Naive thymus-derived CD4-positive, alpha-beta T cell (primary cell): ENCODE results near the gene MACF1. TPM values are rescaled to one million over a fixed set of nuclear protein-coding genes. Genes with fewer than 3 reads are reported as not detected.
A peak's percentile ranks its signal among the peaks of the same experiment; 100 is the strongest.

Experiments
- ATAC-seq: fragments of 150-1000 bp; cut with Tn5 transposase; 2 replicates; pipeline ENCODE4 v1.10.0; 2021; ENCODE audit warnings: mild to moderate bottlenecking, moderate library complexity
- CTCF ChIA-PET: fragments of 350-600 bp; sonication (Branson Sonifier 250); formaldehyde crosslinking; loops from one replicate; lab custom pipeline; 2021; ENCODE audit warnings: antibody characterized with exemption; lab: Charles Lee
- POLR2A ChIA-PET: fragments of 350-600 bp; sonication (Branson Sonifier 250); formaldehyde crosslinking; loops from one replicate; lab custom pipeline; 2021; ENCODE audit warnings: antibody characterized with exemption, inconsistent platforms; lab: Charles Lee
- DNase-seq, 9 donors: peaks; one replicate each; pipeline versions ENCODE4 v3.0.0 to v3.0.0-alpha.2; 2020 to 2022; ENCODE audit warnings: mixed read lengths in 1 of 9
- H3K27ac ChIP-seq: one replicate; pipeline ENCODE4 v1.7.0; 2013; ENCODE audit warnings: mild to moderate bottlenecking, low read depth, low read length, moderate library complexity
- H3K27me3 ChIP-seq, 2 donors: one replicate each; pipeline ENCODE4 v1.7.0; 2013; ENCODE audit warnings: low read length in 2 of 2, mild to moderate bottlenecking in 2 of 2, moderate library complexity in 2 of 2; ENCODE audit not compliant: control insufficient read depth in 2 of 2, insufficient read depth in 2 of 2
- H3K36me3 ChIP-seq, 3 experiments: 1 replicate in 2 of 3; 2 replicates in 1 of 3; pipeline ENCODE4 v1.7.0; 2013; ENCODE audit warnings: low read length in 3 of 3, mild to moderate bottlenecking in 3 of 3, moderate library complexity in 1 of 3; ENCODE audit not compliant: insufficient read depth in 3 of 3, control insufficient read depth in 2 of 3
- H3K4me1 ChIP-seq, 2 donors: one replicate each; pipeline ENCODE4 v1.7.0; 2013; ENCODE audit warnings: low read length in 2 of 2, mild to moderate bottlenecking in 2 of 2, moderate library complexity in 1 of 2; ENCODE audit not compliant: control insufficient read depth in 2 of 2, insufficient read depth in 2 of 2
- H3K4me3 ChIP-seq: 2 replicates; pipeline ENCODE4 v1.7.0; 2013; ENCODE audit warnings: mild to moderate bottlenecking, low read length
- H3K9me3 ChIP-seq, 3 experiments: 1 replicate in 2 of 3; 2 replicates in 1 of 3; pipeline ENCODE4 v1.7.0; 2013; ENCODE audit warnings: low read length in 3 of 3; ENCODE audit not compliant: control insufficient read depth in 2 of 3
- H3K27ac Mint-ChIP-seq, 9 donors: one replicate each; pipeline ENCODE4 v1.8.0; 2020 to 2022; ENCODE audit warnings: mixed read lengths in 9 of 9, mild to moderate bottlenecking in 8 of 9, moderate library complexity in 5 of 9, inconsistent platforms in 2 of 9
- H3K27me3 Mint-ChIP-seq, 5 donors: one replicate each; pipeline ENCODE4 v1.8.0; 2021 to 2022; ENCODE audit warnings: mixed read lengths in 5 of 5, mild to moderate bottlenecking in 1 of 5
- H3K36me3 Mint-ChIP-seq, 5 donors: one replicate each; pipeline ENCODE4 v1.8.0; 2020 to 2022; ENCODE audit warnings: mixed read lengths in 5 of 5, mild to moderate bottlenecking in 3 of 5, inconsistent platforms in 1 of 5
- H3K4me1 Mint-ChIP-seq, 7 donors: one replicate each; pipeline ENCODE4 v1.8.0; 2020 to 2022; ENCODE audit warnings: mixed read lengths in 7 of 7, mild to moderate bottlenecking in 3 of 7, inconsistent platforms in 1 of 7
- H3K4me3 Mint-ChIP-seq, 10 donors: one replicate each; pipeline ENCODE4 v1.8.0; 2020 to 2022; ENCODE audit warnings: mild to moderate bottlenecking in 10 of 10, mixed read lengths in 10 of 10, moderate library complexity in 6 of 10, inconsistent platforms in 2 of 10
- H3K9me3 Mint-ChIP-seq, 11 donors: one replicate each; pipeline ENCODE4 v1.8.0; 2020 to 2022; ENCODE audit warnings: mixed read lengths in 11 of 11, mild to moderate bottlenecking in 4 of 11, inconsistent platforms in 1 of 11, moderate library complexity in 1 of 11
- intact Hi-C, 2 donors: fragments of 100-400 bp; cut with micrococcal nuclease; formaldehyde crosslinking; loops; one replicate each; pipeline ENCODE4 v1.15.1; 2023
- polyA plus RNA-seq, 2 donors: library from polyadenylated mRNA; unstranded; fragments of 300-500 nt; fragmentation: Illumina TruSeq; gene quantifications; one replicate each; pipeline ENCODE4 v1.2.3, GENCODE V29; 2021
- total RNA-seq, 6 experiments: library from RNA in 5 of 6; stranded (reverse) in 5 of 6; gene quantifications; 1 replicate in 5 of 6; 2 replicates in 1 of 6; pipeline ENCODE4 v1.2.3 and lab custom pipeline; 2021 to 2026

Gene MACF1
- total and polyA plus RNA-seq, 7 experiments from 2014 or later, result 21.2 to 409 (median 288) TPM

GRCh38 chr1:39352881-39353280 lies 148.4 kb downstream of the MACF1 start:
- no peak for DNase-seq
- Histone ChIP-seq H3K4me3 (no peak overlapping the region), H3K9me3 (no peaks in the 10 kb centered on the region), H3K36me3 (peaks cover 35 to 98% (median 49%) of the 10 kb centered on the region in 3 experiments), H3K27ac (no peak overlapping the region), H3K4me1 (no peaks in the 10 kb centered on the region), H3K27me3 (no peaks in the 10 kb centered on the region)
- Mint-ChIP-seq H3K4me3 (no peak overlapping the region), H3K9me3 (no peaks in the 10 kb centered on the region), H3K27ac (peak overlapping the region in 2 of 9 donors; percentile 5 to 23), H3K27me3 (no peaks in the 10 kb centered on the region), H3K4me1 (peaks cover 0 to 4% (median 0%) of the 10 kb centered on the region in 7 donors), H3K36me3 (peaks cover 27 to 68% (median 41%) of the 10 kb centered on the region in 5 donors)
- ChIA-PET CTCF (no interaction called here), POLR2A (interaction anchor here (1.0 kb wide), 1 partner anchor 10 kb away, joined by 3 read pairs; no protein-coding TSS in a partner anchor)
- no peak for ATAC-seq
- intact Hi-C loops, result no loop called here

- Mint-ChIP-seq H3K4me3 (no peak overlapping the region), H3K27ac (no peak overlapping the region), H3K4me1 (peaks cover 0 to 4% (median 0%) of the 10 kb centered on the region in 7 donors), H3K9me3 (no peaks in the 10 kb centered on the region), H3K36me3 (peaks cover 26 to 70% (median 43%) of the 10 kb centered on the region in 5 donors), H3K27me3 (no peaks in the 10 kb centered on the region)
- ChIA-PET CTCF (no interaction called here), POLR2A (no interaction called here)
- Histone ChIP-seq H3K27ac (no peak overlapping the region), H3K4me1 (no peaks in the 10 kb centered on the region), H3K27me3 (no peaks in the 10 kb centered on the region), H3K4me3 (no peak overlapping the region), H3K36me3 (peaks cover 45 to 98% (median 54%) of the 10 kb centered on the region in 3 experiments), H3K9me3 (no peaks in the 10 kb centered on the region)
- no peak for DNase-seq
- intact Hi-C loops, result no loop called here
- no peak for ATAC-seq
Observed at GRCh38 chr1:39354572-39354971, 150.1 kb downstream of the MACF1 start.

GRCh38 chr1:39358491-39358890 lies 154.0 kb downstream of the MACF1 start:
- POLR2A ChIA-PET, result no interaction called here
- no peak overlapping the region for H3K27ac ChIP-seq
- no peaks in the 10 kb centered on the region for H3K4me1 ChIP-seq
- ATAC-seq (no peak), DNase-seq (no peak)
- CTCF ChIA-PET, result interaction anchor here (0.6 to 1.1 kb wide), 2 partner anchors 136 to 260 kb away, joined by 3 read pairs; no protein-coding TSS in a partner anchor
- Mint-ChIP-seq H3K36me3 (peaks cover 25 to 64% (median 42%) of the 10 kb centered on the region in 5 donors), H3K27ac (peak overlapping the region in 5 of 9 donors; percentile 9 to 45 (median 11)), H3K4me3 (no peak overlapping the region), H3K4me1 (peaks cover 0 to 7% (median 0%) of the 10 kb centered on the region in 7 donors), H3K27me3 (no peaks in the 10 kb centered on the region), H3K9me3 (no peaks in the 10 kb centered on the region)
- no peaks in the 10 kb centered on the region for H3K27me3 ChIP-seq
- peaks cover 21 to 89% (median 37%) of the 10 kb centered on the region in 3 experiments for H3K36me3 ChIP-seq
- intact Hi-C loops, result no loop called here
- no peaks in the 10 kb centered on the region for H3K9me3 ChIP-seq
- H3K4me3 ChIP-seq, result no peak overlapping the region

- no peaks in the 10 kb centered on the region for H3K27me3 ChIP-seq
- H3K36me3 Mint-ChIP-seq, result peaks cover 19 to 63% (median 36%) of the 10 kb centered on the region in 5 donors
- peaks cover 18 to 87% (median 31%) of the 10 kb centered on the region in 3 experiments for H3K36me3 ChIP-seq
- DNase-seq (no peak), ATAC-seq (no peak)
- no peak overlapping the region for H3K27ac ChIP-seq
- POLR2A ChIA-PET, result no interaction called here
- CTCF ChIA-PET, result interaction anchor here (0.6 to 1.1 kb wide), 3 partner anchors 9 to 261 kb away, joined by 3 read pairs; no protein-coding TSS in a partner anchor
- H3K4me3 ChIP-seq, result no peak overlapping the region
- no peak overlapping the region for H3K4me3 Mint-ChIP-seq
- no peaks in the 10 kb centered on the region for H3K27me3 Mint-ChIP-seq
- intact Hi-C loops, result no loop called here
- H3K4me1 Mint-ChIP-seq, result peaks cover 0 to 4% (median 0%) of the 10 kb centered on the region in 7 donors
- H3K27ac Mint-ChIP-seq, result peak overlapping the region in 4 of 9 donors; percentile 4 to 32 (median 15)
- no peaks in the 10 kb centered on the region for H3K4me1 ChIP-seq
- no peaks in the 10 kb centered on the region for H3K9me3 Mint-ChIP-seq
- H3K9me3 ChIP-seq, result no peaks in the 10 kb centered on the region
Observed at GRCh38 chr1:39359028-39359570, 154.6 kb downstream of the MACF1 start.

- no peak for DNase-seq
- intact Hi-C loops, result no loop called here
Observed at GRCh38 chr1:39360731-39361130, 156.2 kb downstream of the MACF1 start.

GRCh38 chr1:39361446-39361845 lies 157.0 kb downstream of the MACF1 start:
- no peak for DNase-seq
- peaks cover 19 to 61% (median 38%) of the 10 kb centered on the region in 5 donors for H3K36me3 Mint-ChIP-seq
- ChIA-PET POLR2A (interaction anchor here (0.6 kb wide), 1 partner anchor 73 kb away, joined by 3 read pairs; no protein-coding TSS in a partner anchor), CTCF (interaction anchor here (0.5 to 1.1 kb wide), 3 partner anchors 50 to 267 kb away, joined by 3 to 5 read pairs (median 4); no protein-coding TSS in a partner anchor)
- H3K4me1 ChIP-seq, result no peaks in the 10 kb centered on the region
- H3K27ac Mint-ChIP-seq, result peak overlapping the region in 5 of 9 donors; percentile 9 to 62 (median 16)
- peaks cover 12 to 65% (median 31%) of the 10 kb centered on the region in 3 experiments for H3K36me3 ChIP-seq
- intact Hi-C loops, result no loop called here
- H3K4me1 Mint-ChIP-seq, result peaks cover 0 to 4% (median 0%) of the 10 kb centered on the region in 7 donors
- H3K4me3 Mint-ChIP-seq, result no peak overlapping the region
- H3K9me3 Mint-ChIP-seq, result no peaks in the 10 kb centered on the region
- H3K27me3 ChIP-seq, result no peaks in the 10 kb centered on the region
- no peak overlapping the region for H3K27ac ChIP-seq
- no peak for ATAC-seq
- no peaks in the 10 kb centered on the region for H3K9me3 ChIP-seq
- H3K27me3 Mint-ChIP-seq, result no peaks in the 10 kb centered on the region
- H3K4me3 ChIP-seq, result no peak overlapping the region

More at GRCh38 chr1:39360731-39361130, 156.2 kb downstream of the MACF1 start:
- Histone ChIP-seq H3K27me3 (no peaks in the 10 kb centered on the region), H3K4me3 (no peak overlapping the region), H3K4me1 (no peaks in the 10 kb centered on the region), H3K27ac (no peak overlapping the region), H3K9me3 (no peaks in the 10 kb centered on the region), H3K36me3 (peaks cover 12 to 72% (median 31%) of the 10 kb centered on the region in 3 experiments)
- Mint-ChIP-seq H3K4me1 (peaks cover 0 to 4% (median 0%) of the 10 kb centered on the region in 7 donors), H3K36me3 (peaks cover 19 to 57% (median 36%) of the 10 kb centered on the region in 5 donors), H3K9me3 (no peaks in the 10 kb centered on the region), H3K27me3 (no peaks in the 10 kb centered on the region), H3K27ac (peak overlapping the region in 6 of 9 donors; percentile 9 to 66 (median 30)), H3K4me3 (no peak overlapping the region)
- peak; percentile 50 for ATAC-seq
- ChIA-PET POLR2A (interaction anchor here (0.6 kb wide), 1 partner anchor 73 kb away, joined by 3 read pairs; no protein-coding TSS in a partner anchor), CTCF (no interaction called here)
